Panc1 (cell line): ENCODE results near the gene SULT1C2. TPM values are rescaled to one million over a fixed set of nuclear protein-coding genes. Genes with fewer than 3 reads are reported as not detected.

Source experiments
- ATAC-seq: fragments of 200-7000 bp; cut with Tn5 transposase; 2 replicates; pipeline ENCODE4 v1.9.1; 2020; ENCODE audit warnings: mild to moderate bottlenecking, moderate library complexity
- BruUV-seq: library from RNA; stranded (reverse); fragments of 400-500 nt; replicated peaks from 2 replicates; lab custom pipeline; 2021; lab: Mats Ljungman, UMichigan
- CTCF ChIA-PET: fragments of 300-600 bp; sonication (Branson Sonifier 250); formaldehyde crosslinking; loops from one replicate; lab custom pipeline; 2022; ENCODE audit warnings: antibody characterized with exemption; lab: Charles Lee
- POLR2A ChIA-PET: fragments of 300-600 bp; sonication (Branson Sonifier 250); formaldehyde crosslinking; loops from one replicate; lab custom pipeline; 2022; ENCODE audit warnings: antibody characterized with exemption; lab: Charles Lee
- DNase-seq: peaks from one replicate; pipeline ENCODE4 v3.0.0-alpha.2; 2010; ENCODE audit warnings: low read depth, low spot score
- H3K27ac ChIP-seq: 2 replicates; pipeline ENCODE4 v1.5.1; 2011; ENCODE audit warnings: mild to moderate bottlenecking, low read length, inconsistent platforms
- H3K27me3 ChIP-seq: fragments of 200-500 bp; sonication (Bioruptor generic); 2 replicates; pipeline ENCODE4 v1.6.0; 2014; ENCODE audit warnings: low read length, inconsistent platforms; ENCODE audit not compliant: control insufficient read depth, insufficient read depth
- H3K36me3 ChIP-seq: fragments of 200-500 bp; sonication (Bioruptor generic); 2 replicates; pipeline ENCODE4 v1.5.1; 2014; ENCODE audit warnings: inconsistent platforms, mild to moderate bottlenecking, low read length, moderate library complexity; ENCODE audit not compliant: control insufficient read depth, insufficient read depth
- H3K4me1 ChIP-seq: 2 replicates; pipeline ENCODE4 v1.5.1; 2011; ENCODE audit warnings: inconsistent platforms, mild to moderate bottlenecking, low read length, moderate library complexity; ENCODE audit not compliant: control insufficient read depth, insufficient read depth
- H3K4me3 ChIP-seq, 2 experiments: 2 replicates each; pipeline ENCODE4 v1.5.1; 2011 to 2012; ENCODE audit warnings: low read depth in 2 of 2, low read length in 2 of 2, mild to moderate bottlenecking in 2 of 2, inconsistent platforms in 1 of 2, moderate library complexity in 1 of 2
- H3K9me3 ChIP-seq: fragments of 200-500 bp; sonication (Bioruptor generic); 2 replicates; pipeline ENCODE4 v1.5.1; 2014; ENCODE audit warnings: low read depth, mild to moderate bottlenecking, inconsistent platforms, low read length, moderate library complexity; ENCODE audit not compliant: control insufficient read depth, insufficient read depth
- CTCF ChIP-seq: fragments of 450-650 bp; IDR thresholded peaks from 2 replicates; pipeline ENCODE4 v1.5.1; 2017; ENCODE audit warnings: mild to moderate bottlenecking
- POLR2AphosphoS5 ChIP-seq: IDR thresholded peaks from 2 replicates; pipeline ENCODE4 v1.6.1; 2012; ENCODE audit warnings: mild to moderate bottlenecking, low read depth, low read length, moderate library complexity
- REST ChIP-seq, 2 experiments: IDR thresholded peaks; 2 replicates each; pipeline ENCODE4 v1.6.1; 2011 to 2012; ENCODE audit warnings: low read depth in 2 of 2, control low read depth in 1 of 2, low read length in 1 of 2, mild to moderate bottlenecking in 1 of 2, moderate library complexity in 1 of 2; ENCODE audit not compliant: insufficient read depth in 1 of 2
- SIN3A ChIP-seq: IDR thresholded peaks from 2 replicates; pipeline ENCODE4 v1.6.1; 2012; ENCODE audit warnings: low read depth, mild to moderate bottlenecking, low read length, moderate library complexity, borderline replicate concordance; ENCODE audit not compliant: insufficient read depth
- TCF7L2 ChIP-seq: IDR thresholded peaks from 2 replicates; pipeline ENCODE4 v1.6.1; 2011; ENCODE audit warnings: mild to moderate bottlenecking, low read depth, low read length, inconsistent platforms
- in situ Hi-C: cut with HindIII; loops from 2 replicates; pipeline ENCODE4 v1.10.0; 2016; ENCODE audit warnings: low sequenced_read_pairs, low pct_unique_long_range_greater_than_20kb
- intact Hi-C: fragments of 100-400 bp; cut with micrococcal nuclease; formaldehyde crosslinking; loops from one replicate; pipeline ENCODE4 v1.10.0; 2022; ENCODE audit not compliant: unreplicated experiment
- total RNA-seq: library from RNA; stranded (reverse); gene quantifications from one replicate; pipeline ENCODE4 v1.2.1, GENCODE V29; 2021; ENCODE audit not compliant: unreplicated experiment

Gene SULT1C2
- total RNA-seq, 1 experiment from 2014 or later = 0.31 TPM

GRCh38 chr2:108324531-108325255 lies 36.0 kb downstream of the SULT1C2 start:
- in situ Hi-C loops = no loop called here

GRCh38 chr2:108325756-108326155 lies 37.1 kb downstream of the SULT1C2 start:
- Histone ChIP-seq H3K27ac (no peak overlapping the region), H3K4me3 (no peak overlapping the region), H3K9me3 (no peaks in the 10 kb centered on the region), H3K27me3 (no peaks in the 10 kb centered on the region), H3K36me3 (no peaks in the 10 kb centered on the region), H3K4me1 (no peaks in the 10 kb centered on the region)
- no TSS peak for BruUV-seq
- DNase-seq (no peak), ATAC-seq (no peak)
- TF ChIP-seq POLR2AphosphoS5 (no peak), CTCF (no peak), TCF7L2 (no peak), SIN3A (no peak), REST (IDR thresholded peaks at IDR 0.05; ENCODE audit: insufficient read depth in 1 of 2, low read depth in 2 of 2, low read length in 1 of 2) (no peak)
- ChIA-PET POLR2A (no interaction called here), CTCF (no interaction called here)
- intact Hi-C loops = no loop called here
- in situ Hi-C loops = no loop called here

More at GRCh38 chr2:108324531-108325255, 36.0 kb downstream of the SULT1C2 start:
- no peak overlapping the region for H3K4me3 ChIP-seq
- no peaks in the 10 kb centered on the region for H3K4me1 ChIP-seq
- no peaks in the 10 kb centered on the region for H3K27me3 ChIP-seq
- DNase-seq (no peak), ATAC-seq (no peak)
- no peaks in the 10 kb centered on the region for H3K36me3 ChIP-seq
- intact Hi-C loops = no loop called here
- ChIA-PET CTCF (no interaction called here), POLR2A (no interaction called here)
- TF ChIP-seq TCF7L2 = no peak
- no peak for TF ChIP-seq POLR2AphosphoS5
- TF ChIP-seq SIN3A = no peak
- no peak for TF ChIP-seq REST (IDR thresholded peaks at IDR 0.05; ENCODE audit: insufficient read depth in 1 of 2, low read depth in 2 of 2, low read length in 1 of 2)
- TF ChIP-seq CTCF = no peak
- no TSS peak for BruUV-seq
- no peak overlapping the region for H3K27ac ChIP-seq
- H3K9me3 ChIP-seq = no peaks in the 10 kb centered on the region
